ENCODE measurements around the gene TANC1. TPM values are rescaled to one million over a fixed set of nuclear protein-coding genes. Genes with fewer than 3 reads are reported as not detected.
"Not testable (repeated sequence)": the region's sequence is repeated elsewhere in the genome, so short reads cannot be mapped to it uniquely, and the experiment has no call there.

TANC1 gene
- total RNA-seq, 1 experiment from 2014 or later = 12.4 TPM

DNA sequence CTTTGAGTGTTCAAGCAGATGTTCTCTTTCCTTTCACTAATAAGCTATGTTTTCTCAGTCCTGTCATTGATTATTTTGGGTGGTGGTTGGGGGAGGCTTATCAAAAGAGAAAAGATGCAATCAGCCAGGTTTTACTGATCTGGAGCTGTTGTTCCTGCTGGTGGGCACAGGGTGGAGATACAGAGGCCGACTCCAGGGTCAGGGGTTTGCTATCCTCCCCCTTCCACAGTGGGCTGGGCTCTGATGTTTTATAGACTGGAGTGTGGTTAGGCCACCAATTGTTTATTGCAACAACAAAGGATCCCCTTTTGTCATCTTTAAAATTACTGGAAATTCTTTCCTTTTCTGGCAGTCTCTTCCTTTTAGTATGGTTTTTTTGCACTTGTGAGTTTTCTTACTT is 120.5 kb downstream of the TANC1 start:
- DNase-seq (ENCODE audit: low read depth) = no peak

DNA sequence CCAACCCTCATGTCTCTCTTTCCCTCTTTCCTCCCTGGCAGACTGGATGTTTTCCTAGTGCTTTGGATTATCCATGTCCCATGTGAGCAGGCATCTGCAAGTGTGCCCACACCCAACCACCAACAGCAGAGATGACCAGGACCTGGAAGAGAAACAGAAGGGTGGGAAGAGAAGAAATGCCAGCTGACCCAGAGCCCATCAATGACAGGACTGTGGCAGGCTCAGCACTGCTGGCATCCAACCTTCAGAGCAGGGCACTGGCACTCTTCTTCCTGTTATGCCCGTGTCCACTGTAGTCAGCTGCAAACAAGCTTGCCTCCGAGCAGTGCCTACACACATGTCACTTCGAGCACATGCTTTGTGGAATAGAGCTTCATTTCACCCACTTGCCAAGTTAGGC is 121.1 kb downstream of the TANC1 start:
- no peak for DNase-seq (ENCODE audit: low read depth)

DNA sequence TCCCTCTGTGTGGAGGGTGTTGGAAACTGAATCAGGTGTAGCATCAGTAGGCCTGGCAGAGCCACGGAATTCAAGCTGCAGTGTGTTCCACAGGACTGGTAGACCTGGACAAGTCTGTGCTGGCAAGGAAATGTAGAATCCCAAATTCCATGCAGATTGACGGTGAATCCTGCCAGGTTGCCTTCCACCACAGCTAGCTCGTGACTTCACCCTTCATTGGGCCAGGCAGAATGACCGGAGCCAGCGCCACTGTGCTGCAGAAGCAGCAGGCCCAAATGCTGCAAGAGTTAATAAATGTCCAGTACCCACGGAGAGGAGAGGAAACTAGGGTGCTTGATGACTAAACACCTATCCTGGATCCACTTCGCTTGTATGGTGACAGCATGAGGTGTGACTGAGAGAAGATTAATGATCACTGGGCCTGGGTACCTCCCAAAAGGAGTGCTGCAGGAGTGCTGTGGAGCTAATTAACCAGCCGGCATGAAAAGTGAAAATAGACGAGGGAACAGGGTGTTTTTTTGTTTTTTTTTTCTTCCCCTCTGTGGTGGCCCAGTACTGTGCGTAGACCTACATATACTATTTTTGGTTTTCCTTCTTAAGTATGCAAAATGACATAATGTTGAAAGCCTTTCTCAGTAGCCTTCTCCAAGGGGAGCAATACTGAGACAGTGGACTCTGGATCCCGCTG is 122.2 kb downstream of the TANC1 start:
- DNase-seq (ENCODE audit: low read depth) = no peak

- peak; percentile 73 for DNase-seq (ENCODE audit: low read depth)
These were observed 122.9 kb downstream of the TANC1 start for GRCh38 chr2:159091381-159091780.

DNA sequence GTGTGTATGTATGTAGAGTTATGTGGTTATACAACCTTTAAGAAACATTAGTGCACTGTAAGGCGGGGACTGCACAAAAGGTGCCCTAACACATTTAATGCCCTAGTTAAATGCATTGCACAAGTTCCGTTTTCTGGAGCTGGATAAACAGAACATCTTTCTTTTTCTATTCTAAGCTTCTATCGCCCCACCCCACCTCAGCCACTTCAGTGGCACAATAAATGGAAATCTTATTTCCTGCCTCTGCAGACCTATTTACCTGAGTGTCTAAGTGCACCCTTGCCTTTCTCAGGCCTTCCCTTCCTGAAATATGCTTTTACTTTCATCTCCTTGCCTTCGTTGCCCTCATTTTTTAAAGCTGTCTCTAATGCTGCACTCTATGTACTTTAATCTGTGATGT is 123.5 kb downstream of the TANC1 start:
- DNase-seq (ENCODE audit: low read depth) = no peak

DNA sequence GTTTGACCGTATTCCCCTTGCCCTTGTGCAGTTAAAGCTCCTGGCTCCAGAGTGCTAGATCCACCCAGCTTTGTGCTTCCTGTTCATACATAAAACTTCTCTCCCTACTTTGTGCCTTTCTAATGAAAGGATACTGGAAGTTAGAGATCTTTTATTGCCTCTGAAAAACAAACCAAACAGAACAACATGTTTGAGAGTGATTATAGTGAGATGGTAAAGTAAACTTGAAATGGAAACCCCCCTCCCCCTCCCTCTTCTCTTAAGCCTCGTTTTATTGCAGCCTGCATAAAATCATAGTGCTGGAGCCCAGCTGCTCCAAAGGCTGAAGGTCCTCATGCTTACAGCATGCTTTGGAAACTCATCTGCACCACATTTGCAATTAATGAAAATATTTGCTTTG is 125.1 kb downstream of the TANC1 start:
- DNase-seq (ENCODE audit: low read depth) = no peak

DNA sequence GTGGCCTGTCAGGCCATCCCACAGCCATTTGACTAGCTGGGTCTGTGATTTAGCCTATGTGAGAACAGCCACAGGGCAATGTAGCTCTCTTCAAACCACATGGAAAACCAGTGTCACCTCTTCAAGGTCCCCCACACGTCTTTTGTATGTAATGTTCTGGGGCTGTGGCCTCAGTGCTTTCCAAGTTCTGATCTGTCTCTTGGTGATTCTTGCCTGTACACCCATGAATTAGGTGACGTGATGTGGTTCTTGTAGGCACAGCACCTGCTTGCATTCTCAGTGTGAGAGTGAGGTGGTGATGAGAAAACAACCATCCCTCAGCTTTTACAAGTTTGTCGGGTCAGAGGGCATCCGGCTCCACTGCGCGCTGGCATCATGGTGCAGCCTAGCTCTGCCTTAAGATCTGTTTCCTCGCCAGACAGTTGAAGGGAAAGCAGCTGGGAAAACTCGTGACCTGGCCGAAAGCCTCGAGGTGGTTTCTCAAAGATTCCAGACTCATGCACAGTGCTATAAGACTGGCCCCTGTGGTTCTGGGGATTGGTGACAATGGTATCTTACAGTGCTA is 125.8 kb downstream of the TANC1 start:
- peak; percentile 97 for DNase-seq (ENCODE audit: low read depth)

GRCh38 chr2:159095813-159096212 is 127.4 kb downstream of the TANC1 start:
- no peak for DNase-seq (ENCODE audit: low read depth)

GRCh38 chr2:159096302-159096855 is 127.9 kb downstream of the TANC1 start:
- DNase-seq (ENCODE audit: low read depth) = not testable (repeated sequence)

GRCh38 chr2:159096901-159097300 is 128.5 kb downstream of the TANC1 start:
- no peak for DNase-seq (ENCODE audit: low read depth)

DNA sequence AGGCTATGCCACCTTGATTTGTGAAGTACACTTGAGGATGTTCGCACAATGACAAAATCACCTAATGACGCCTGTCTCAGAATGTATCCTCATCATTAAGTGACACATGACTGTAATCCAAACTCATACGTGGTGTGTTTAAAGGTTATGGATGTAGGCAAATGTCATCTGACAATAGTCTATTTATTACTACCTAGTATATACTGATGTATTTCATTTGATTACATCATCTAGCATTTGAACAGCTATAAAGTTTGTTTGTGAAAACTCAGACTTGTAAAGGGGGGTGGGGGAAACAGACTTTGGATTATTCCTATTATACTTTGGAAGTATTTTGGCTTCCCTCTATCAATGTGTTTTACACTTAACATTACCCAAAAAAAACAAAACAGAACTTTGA is 129.9 kb downstream of the TANC1 start:
- DNase-seq (ENCODE audit: low read depth) = no peak

DNA sequence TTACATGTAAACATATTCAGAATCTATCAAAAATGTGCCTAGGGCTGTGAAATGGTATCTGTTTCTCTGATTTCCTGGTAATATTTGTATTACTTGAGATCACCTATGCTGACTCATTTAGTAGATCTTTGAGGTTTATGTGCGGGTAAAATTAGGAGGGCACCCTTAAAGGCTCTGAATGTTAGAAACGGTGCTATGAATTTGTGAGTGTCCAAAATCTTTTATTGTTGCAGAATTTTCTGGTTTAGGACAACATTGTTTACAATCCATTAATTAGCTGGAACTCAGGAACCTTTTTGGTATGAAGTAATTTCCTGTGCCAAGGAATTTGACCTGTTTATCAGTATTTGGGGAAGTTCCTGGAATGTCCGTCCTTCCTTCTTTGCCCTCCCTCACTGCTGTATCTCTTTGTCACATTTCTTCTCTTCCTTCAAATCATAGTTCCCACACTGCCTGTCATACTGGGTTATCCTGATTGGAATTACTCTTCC is 130.5 kb downstream of the TANC1 start:
- DNase-seq (ENCODE audit: low read depth) = no peak

DNA sequence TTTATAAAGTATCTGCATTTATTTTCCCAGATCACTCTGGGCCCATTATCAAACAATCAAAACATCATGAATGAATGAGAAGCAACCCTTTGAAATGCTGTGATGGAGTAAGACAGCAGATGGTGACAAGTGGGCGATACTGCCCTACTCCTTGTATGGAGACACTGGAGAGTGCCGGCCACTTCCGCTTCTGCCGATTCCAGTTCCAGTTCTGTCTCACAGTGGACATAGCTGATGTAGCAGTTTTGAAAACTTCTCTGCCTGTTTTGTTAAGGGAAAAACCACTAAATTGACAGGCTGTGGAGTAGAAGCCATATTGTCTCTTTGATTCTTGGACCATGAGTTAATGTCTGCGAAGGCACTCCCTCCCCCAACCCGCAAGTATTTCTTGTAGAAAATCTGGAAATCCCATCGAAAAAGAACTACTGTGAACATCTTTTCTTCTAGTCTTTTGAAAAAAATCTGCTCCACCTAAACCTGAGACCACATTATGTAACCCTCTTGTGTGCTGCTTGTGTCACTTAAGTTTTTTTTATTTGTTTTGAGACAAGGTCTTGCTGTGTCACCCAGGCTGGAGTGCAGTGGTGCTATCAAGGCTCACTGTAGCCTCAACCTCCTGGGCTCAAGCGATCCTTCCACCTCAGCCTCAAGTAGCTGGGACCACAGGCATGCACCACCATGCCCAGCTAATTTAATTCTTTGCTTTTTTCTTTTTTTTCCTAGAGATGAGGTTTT is 133.5 kb downstream of the TANC1 start:
- no peak for DNase-seq (ENCODE audit: low read depth)

DNA sequence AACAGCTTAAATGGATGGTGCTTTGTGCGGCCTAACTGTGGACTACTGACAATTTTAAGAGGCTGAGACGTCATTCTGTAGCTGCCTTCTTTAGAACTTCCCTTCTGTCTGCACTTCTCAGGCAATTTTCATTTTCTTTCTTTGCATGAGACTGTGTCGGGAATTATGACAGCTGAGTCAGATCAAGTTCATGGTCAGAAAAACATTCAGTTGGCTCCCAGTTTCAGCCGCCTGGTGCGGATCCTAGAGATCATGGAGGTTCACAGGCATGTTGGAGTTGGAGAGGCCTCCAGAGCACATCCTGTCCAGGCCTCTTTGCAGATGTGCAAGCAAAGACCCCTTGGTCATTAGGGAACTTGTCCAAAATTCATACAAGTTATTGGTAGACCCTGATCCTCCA is 135.0 kb downstream of the TANC1 start:
- no peak for DNase-seq (ENCODE audit: low read depth)

- peak; percentile 53 for DNase-seq (ENCODE audit: low read depth)
These were observed 137.7 kb downstream of the TANC1 start for GRCh38 chr2:159106109-159106508.

- no peak for DNase-seq (ENCODE audit: low read depth)
These were observed 139.9 kb downstream of the TANC1 start for GRCh38 chr2:159108181-159108893.

- no peak for DNase-seq (ENCODE audit: low read depth)
These were observed 141.1 kb downstream of the TANC1 start for GRCh38 chr2:159109517-159109916.

- DNase-seq (ENCODE audit: low read depth) = no peak
These were observed 142.3 kb downstream of the TANC1 start for GRCh38 chr2:159110784-159111183.

- no peak for DNase-seq (ENCODE audit: low read depth)
These were observed 143.0 kb downstream of the TANC1 start for GRCh38 chr2:159111346-159111927.

- no peak for DNase-seq (ENCODE audit: low read depth)
These were observed 146.4 kb downstream of the TANC1 start for GRCh38 chr2:159114835-159115234.

DNA sequence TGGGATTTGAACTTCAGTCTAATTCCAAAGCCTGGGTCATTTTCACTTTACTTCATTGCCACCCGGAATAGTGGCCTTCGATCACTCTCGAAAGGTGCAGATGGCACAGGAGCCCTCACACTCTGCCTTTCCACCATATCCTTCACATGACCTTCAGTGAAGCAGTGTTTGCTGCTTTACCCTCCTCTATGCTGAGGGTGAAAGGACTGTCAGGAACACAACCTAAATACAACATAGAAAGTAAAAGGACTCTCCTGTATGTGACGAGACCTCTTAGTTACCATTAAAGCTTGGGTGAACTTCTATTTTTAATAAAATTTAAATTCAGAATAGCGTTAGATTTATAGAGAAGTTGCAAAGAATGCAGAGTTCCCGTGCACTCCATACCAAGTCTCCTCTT is 148.5 kb downstream of the TANC1 start:
- DNase-seq (ENCODE audit: low read depth) = no peak

Data from LHCN-M2 (cell line).